Nasal cavity respiratory epithelium epithelial cell of viscerocranial mucosa (primary cell): Measurements from ENCODE around the gene SARNP. TPM values are rescaled to one million over a fixed set of nuclear protein-coding genes. Genes with fewer than 3 reads are reported as not detected.

Source experiments
- total RNA-seq: library from RNA; depleted of rRNA; stranded (reverse); fragments of >200 nt; gene quantifications from 2 replicates; pipeline ENCODE4 v1.2.3, GENCODE V29; 2014

Gene SARNP
- 79.6 and 88.2 TPM in 2 replicates for total RNA-seq

GRCh38 chr12:55817345-55818139 lies at the start of gene SARNP, which contains the start of gene ORMDL2:
Gene SARNP (minus strand): TSS chr12:55817724. CDS start chr12:55817701, 23 bp downstream.
Gene ORMDL2 (plus strand): TSS chr12:55818041. CDS start chr12:55819000, 959 bp downstream.

GRCh38 chr12:55842681-55843429 lies 25.3 kb upstream of the SARNP start, which contains the start of gene MMP19:
Gene MMP19 (minus strand): TSS chr12:55842936. CDS start chr12:55842830, 106 bp downstream.

GRCh38 chr12:55742719-55743405 lies 74.7 kb downstream of the SARNP start, which contains the start of gene GDF11:
Gene GDF11 (plus strand): TSS chr12:55743122. CDS start chr12:55743317, 195 bp downstream.

DNA sequence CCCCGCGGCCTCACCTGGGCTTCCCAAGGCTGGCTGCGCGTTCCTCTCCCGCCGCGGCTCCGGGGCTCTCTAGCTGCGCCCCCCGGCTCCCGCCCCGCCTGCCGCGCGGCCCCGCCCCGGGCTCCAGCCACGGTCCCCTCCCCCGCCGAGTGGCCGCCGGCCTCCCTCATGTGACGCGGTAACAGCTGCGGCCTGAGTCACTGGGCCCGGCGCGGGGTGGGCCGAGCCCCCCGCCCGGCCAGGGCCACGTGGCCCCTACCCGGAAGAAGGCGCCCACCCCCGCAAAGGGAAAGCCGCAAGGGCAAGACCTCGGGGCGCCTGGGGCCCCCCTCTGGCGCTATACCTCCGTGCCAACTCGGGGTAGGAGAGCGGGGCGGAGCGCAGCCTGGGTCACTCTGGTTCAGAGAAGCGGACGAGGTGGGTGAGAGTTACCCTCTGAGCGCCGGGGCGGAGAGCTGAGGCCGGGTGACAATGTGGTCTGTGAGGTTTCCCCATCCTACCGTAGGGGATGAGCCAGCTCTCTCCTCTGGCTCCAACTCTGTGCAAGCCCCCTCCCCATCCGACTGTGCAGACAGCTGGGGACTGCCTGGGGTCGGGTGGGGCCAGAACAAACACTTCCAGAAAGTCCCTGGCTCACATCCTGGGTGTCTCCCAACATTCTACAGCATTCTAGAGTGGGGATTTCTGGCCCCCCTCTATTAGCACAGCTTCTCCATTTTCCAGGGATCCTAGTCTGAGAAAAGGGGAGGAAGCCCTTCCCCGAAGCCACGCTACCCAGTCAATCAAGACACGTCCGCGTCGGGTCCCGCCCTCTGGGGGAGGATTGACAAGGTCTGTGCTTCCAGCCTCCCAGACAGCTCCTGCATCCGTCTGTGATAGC lies 88.3 kb downstream of the SARNP start, which contains the start of gene CD63:
Gene CD63 (minus strand): TSS at position 71 of the 880 bp plus-strand sequence. CDS start 668 bp downstream, outside the sequence.

GRCh38 chr12:55720071-55720564 lies 97.4 kb downstream of the SARNP start, which contains the start of gene RDH5:
Gene RDH5 (plus strand): TSS chr12:55720393. CDS start chr12:55721185, 792 bp downstream.

DNA sequence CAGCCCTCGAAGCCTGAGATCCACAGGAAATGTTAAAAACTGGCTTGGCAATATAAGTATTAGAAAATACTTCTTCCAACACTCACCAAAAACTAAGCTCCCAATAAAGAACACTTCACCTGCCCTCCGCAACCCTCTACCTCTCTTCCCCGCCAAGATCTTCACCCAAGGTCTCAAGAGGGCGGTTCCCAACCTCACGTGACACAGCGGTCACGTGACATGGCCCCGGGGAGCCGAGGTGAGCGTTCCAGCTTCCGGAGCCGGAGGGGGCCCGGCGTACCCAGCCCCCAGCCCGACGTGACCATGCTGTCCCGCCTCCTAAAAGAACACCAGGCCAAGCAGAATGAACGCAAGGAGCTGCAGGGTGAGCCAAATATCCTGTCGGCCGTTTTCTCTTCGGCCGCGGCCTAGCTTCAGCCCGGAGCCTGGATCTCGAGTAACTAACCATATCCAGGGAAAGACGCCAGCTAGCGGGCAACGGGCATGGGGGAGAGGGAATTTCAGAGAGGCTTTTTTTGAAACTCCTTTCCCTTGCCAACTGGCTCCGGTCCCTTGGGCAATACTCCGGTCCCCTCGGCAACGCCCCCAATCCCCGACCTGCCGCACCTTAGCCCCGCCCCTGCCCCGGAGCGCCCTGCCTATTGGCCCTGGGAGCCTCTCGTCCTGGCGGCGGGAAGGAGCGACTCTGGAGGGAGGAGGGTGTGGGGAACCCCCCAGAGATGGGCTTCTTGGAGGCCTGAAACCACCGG lies 101.5 kb downstream of the SARNP start, which contains the start of gene BLOC1S1:
Gene BLOC1S1 (plus strand): TSS at position 214 of the 749 bp plus-strand sequence. CDS start 6 bp downstream, at position 220.

DNA sequence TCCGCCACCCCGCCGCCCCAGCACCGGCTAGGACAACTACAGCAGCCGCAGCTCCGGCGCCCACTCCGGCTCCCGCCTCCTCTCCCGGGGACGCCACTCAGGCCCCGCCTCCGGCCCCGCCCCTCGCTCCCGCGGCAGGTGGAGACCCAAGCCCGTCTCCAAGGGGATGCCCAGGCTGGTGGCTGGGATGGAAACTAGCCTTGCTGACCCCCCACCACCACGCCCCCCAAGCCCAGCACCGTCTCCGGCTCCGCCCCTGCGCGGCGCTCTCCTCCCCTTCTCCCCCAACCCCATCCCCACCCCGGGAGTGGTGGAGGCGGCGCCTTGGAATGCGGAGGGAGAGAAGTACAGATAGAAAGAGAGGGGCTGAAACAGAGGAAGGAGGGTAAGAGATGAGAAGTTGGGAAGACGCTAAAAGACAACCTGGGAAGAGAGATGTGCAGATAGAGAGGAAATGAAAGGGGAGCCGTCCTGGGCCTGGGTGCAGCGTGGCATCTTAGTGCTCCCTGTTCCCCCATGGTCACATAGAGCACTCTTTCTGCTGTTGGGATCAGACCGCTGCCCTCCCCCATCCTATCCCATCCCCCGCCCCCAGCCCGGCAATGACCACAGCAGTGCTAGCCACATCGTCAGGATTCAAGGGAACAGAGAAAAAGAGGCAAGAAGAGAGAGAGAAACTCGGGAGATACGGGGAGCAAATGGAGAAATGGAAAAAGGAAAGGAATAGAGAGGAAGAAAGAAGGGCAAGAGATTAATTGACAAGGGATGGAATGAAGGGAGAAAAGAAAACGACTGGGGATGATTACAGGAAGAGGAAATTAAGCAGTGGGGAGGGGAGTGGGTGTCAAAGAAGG lies 109.5 kb downstream of the SARNP start, which contains the start of gene ITGA7:
Gene ITGA7 (minus strand): TSS at position 64 of the 854 bp plus-strand sequence. CDS start 222 bp downstream, outside the sequence.

Other genes with a start within 250 kb of the SARNP start
- gene OR2AP1, start 245.3 kb downstream of the SARNP start, total RNA-seq = not detected in 2 replicates
- not detected in 2 replicates for gene OR10P1, start 180.8 kb downstream of the SARNP start, total RNA-seq
- gene ITGA7, start 109.8 kb downstream of the SARNP start, total RNA-seq = 0.34 and 1.2 TPM in 2 replicates
- gene BLOC1S1, start 101.7 kb downstream of the SARNP start, total RNA-seq = 36.6 and 40.0 TPM in 2 replicates
- 0.85 and 1.0 TPM in 2 replicates for gene RDH5, start 97.3 kb downstream of the SARNP start, total RNA-seq
- 605 and 1,092 TPM in 2 replicates for gene CD63, start 88.7 kb downstream of the SARNP start, total RNA-seq
- 0.34 and 1.3 TPM in 2 replicates for gene GDF11, start 74.6 kb downstream of the SARNP start, total RNA-seq
- gene ORMDL2, start 317 bp upstream of the SARNP start, total RNA-seq = 35.2 and 37.4 TPM in 2 replicates
- 37.9 and 41.4 TPM in 2 replicates for gene DNAJC14, start 11.9 kb upstream of the SARNP start, total RNA-seq
- gene MMP19, start 25.2 kb upstream of the SARNP start, total RNA-seq = under 0.01 and 0.28 TPM in 2 replicates
- gene PYM1, start 110.2 kb upstream of the SARNP start, total RNA-seq = 28.3 and 30.8 TPM in 2 replicates
- gene DGKA, start 113.4 kb upstream of the SARNP start, total RNA-seq = 72.5 and 117 TPM in 2 replicates
- 1.3 and 1.4 TPM in 2 replicates for gene PMEL, start 148.3 kb upstream of the SARNP start, total RNA-seq
- gene CDK2, start 149.1 kb upstream of the SARNP start, total RNA-seq = 8.3 and 10.6 TPM in 2 replicates
- 49.9 and 80.6 TPM in 2 replicates for gene RAB5B, start 156.4 kb upstream of the SARNP start, total RNA-seq
- 3.4 and 4.9 TPM in 2 replicates for gene SUOX, start 179.6 kb upstream of the SARNP start, total RNA-seq
- gene IKZF4, start 203.3 kb upstream of the SARNP start, total RNA-seq = 0.34 and 1.1 TPM in 2 replicates
- gene RPS26, start 224.2 kb upstream of the SARNP start, total RNA-seq = 55.4 and 78.7 TPM in 2 replicates